Stimulated activated naive CD8-positive, alpha-beta T cell treated with anti-CD3 and anti-CD28 coated beads, Interleukin-15, Interleukin-2, amounts not matched to agents 100 U/mL and 50 U/mL, for 24 hours (primary cell): ENCODE data around the gene DNAAF9.

ENCODE experiments used
- ATAC-seq: fragments of 150-1000 bp; cut with Tn5 transposase; one replicate; pipeline ENCODE4 v1.10.0; 2021
- DNase-seq: peaks from one replicate; pipeline ENCODE4 v3.0.0; 2021

The DNAAF9 gene

GRCh38 chr20:3410464-3410863 lies 3.0 kb upstream of the DNAAF9 start:
- DNase-seq (no peak), ATAC-seq (no peak)

DNA sequence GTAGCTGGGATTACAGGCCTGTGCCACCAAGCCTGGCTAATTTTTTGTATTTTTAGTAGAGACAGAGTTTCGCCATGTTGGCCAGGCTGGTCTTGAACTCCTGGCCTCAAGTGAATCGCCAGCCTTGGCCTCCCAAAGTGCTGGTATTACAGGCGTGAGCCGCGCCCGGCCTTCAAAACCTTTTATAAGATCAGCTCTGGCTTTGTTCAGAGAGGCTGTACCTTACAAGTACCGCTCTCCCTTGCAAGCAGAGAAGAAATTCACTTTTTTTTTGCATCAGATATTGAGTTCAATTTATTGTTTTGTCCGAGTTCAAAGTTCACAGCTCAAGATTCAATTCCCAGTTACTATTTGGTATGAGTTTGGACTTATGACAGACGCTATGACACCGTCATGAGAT lies 1.9 kb upstream of the DNAAF9 start:
- no peak for ATAC-seq
- DNase-seq, result no peak

- peak; percentile 58 for ATAC-seq
- peak; percentile 71 for DNase-seq
Measured at GRCh38 chr20:3407771-3408637, 535 bp upstream of the DNAAF9 start.

DNA sequence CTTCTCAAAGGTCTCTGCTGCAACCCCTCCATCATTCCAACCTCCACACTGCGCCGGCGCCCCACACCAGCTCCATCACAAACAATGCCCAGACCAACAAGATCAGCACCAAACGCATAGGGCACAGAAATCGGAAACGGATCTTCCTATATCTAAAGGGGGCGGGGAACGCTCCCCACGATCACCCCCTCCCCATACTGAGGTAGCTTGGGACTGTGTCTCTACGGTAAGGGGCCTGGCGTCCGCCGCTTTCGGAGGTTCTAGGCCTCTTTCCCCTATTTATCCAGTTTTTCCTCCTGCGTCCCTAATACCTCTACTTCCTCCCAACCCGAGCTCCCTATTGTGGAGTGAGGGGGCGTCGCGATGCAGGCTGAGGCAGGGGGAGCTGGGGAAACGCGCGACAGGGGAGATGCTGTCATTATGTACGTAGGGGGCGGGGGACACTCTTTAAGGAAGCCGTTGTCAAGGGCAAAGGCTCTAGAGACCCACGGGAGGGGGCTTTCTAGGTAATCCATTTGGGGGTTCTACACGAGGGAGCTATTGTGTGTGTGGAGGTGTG lies 909 bp downstream of the DNAAF9 start:
- ATAC-seq, result no peak
- DNase-seq, result peak; percentile 11

DNA sequence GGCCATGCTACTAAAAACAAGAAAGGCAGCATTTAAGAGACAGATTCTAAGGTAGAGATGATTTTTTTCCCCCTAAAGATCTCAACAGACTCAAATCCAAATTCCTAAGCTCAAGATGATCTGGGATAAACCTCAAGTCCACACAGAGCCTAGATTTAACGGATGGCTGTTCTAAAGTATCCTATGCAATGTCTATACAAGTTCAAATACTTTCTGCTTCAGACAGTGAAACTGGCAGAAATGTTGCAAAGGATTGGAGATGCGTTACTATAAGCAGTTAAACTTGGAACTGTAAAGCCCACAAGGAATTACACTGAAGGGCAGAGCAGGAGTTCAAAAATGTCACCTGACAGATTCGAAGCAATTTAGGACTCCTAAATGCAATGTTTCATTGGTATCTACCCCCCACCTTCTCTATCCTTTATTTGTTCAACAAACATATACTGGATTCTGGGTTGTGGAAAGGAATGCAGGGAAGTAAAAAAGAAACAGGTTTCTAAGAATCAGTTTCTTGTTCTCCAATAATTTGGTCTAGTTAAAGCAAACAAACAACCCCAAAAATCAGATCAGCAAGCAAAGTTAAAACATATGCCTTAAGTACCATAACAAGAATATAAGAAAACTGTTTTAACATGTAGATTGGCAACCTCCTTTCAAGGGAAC lies 1.6 kb downstream of the DNAAF9 start:
- ATAC-seq (no peak), DNase-seq (no peak)

DNA sequence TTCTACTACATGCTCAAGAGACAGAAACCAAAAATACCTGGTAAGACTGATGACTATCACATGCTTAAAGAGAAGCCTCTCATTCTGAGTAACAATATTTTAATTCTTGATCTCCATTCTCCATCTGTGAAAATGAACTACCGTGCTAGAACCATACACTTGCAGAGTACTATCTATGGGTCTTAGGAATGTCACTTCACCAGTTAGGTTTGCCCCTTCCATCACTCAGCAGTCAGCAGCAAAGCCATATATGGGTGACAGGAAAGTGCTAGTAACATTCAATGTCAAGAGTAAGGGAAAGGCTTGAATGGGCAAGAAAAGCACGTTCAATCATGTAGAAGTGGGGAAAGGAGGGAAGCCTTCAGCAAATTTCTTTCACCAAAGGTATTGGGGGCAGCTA lies 2.3 kb downstream of the DNAAF9 start:
- DNase-seq (no peak), ATAC-seq (no peak)

DNA sequence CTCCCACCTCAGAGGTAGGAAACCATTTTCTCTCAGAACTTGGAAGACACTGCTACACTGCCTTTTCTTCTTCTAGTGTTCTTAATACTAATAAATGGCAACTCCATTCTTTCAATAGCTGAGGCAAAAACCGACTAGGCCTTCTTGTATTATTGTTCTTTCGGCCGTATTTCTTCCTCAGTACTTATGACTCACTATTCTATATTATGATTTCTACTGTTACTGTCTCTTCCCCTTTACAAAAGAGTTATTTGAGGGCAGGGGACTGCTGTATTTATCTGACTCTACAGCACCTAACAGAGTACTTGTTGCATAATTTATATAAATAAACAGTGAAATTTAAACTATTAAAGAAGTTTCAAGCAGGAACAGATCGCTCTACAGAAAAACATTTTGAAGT lies 3.1 kb downstream of the DNAAF9 start:
- DNase-seq, result no peak
- no peak for ATAC-seq

DNA sequence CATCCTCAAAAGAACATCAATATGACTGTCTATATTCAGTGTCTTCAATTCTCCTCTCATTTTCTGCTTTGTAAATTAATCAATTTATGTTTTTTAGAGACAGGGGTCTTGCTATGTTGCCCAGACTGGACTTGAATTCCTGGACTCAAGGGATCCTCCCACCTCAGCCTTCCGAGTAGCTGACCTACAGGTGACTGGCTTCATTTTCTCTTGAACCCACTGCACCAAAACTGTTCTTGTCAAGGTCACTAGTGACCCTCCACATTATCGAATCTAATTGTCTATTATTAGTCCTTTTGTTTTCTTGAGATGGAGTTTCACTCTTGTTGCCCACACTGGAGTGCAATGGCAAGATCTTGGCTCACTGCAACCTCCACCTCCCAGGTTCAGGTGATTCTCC lies 3.7 kb downstream of the DNAAF9 start:
- no peak for DNase-seq
- no peak for ATAC-seq

- ATAC-seq (no peak), DNase-seq (no peak)
Measured at GRCh38 chr20:3402453-3402852, 5.0 kb downstream of the DNAAF9 start.

GRCh38 chr20:3400260-3401155 lies 7.0 kb downstream of the DNAAF9 start:
- no peak for DNase-seq
- ATAC-seq, result no peak

DNA sequence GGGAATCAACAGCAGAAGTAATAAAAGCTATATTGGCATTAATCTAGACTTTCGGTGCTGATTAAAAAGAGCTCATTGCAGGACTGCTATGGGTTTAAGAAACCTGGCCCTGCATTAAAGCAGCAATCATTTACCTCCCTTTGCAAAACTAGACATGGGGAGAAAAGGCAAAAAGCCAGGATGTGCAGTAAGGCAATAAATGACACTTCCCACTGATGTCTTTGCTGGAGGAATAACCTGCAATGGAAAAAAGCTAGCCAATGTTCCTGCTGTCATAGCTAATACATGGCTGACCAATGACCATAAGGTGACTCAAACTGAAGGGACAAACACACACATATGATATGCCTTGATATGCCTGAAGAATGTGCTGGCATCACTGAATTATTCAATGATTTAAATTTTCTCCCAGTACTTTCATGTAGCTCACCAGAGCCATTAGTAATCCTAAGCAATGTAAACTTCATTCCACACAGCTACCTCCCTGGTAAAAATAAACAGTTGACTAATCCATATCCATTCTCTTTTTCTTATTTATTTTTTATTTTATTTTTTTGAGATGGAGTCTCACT lies 8.7 kb downstream of the DNAAF9 start:
- no peak for DNase-seq
- ATAC-seq, result no peak

GRCh38 chr20:3396492-3396891 lies 11.0 kb downstream of the DNAAF9 start:
- ATAC-seq, result no peak
- no peak for DNase-seq

DNA sequence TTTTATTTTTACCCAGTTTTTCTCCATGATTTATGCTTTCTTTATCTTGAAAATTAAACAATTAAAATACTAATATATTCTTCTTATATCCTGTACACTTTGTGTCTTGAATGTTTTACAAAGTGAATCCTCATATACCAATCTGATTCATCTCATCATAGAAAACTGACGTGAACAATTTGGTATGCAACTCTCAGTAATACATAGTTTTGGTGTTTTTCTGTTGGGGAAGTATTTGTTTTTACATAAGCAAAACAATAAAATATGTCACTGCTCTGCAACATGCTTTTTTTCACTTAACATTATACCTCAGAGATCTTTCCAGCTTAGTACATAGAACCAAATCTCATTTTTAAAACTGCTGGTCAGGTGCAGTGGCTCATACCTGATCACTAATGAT lies 14.7 kb downstream of the DNAAF9 start:
- DNase-seq, result no peak
- no peak for ATAC-seq

- ATAC-seq (no peak), DNase-seq (no peak)
Measured at GRCh38 chr20:3390759-3391425, 16.6 kb downstream of the DNAAF9 start.

- DNase-seq, result peak; percentile 35
- ATAC-seq, result peak; percentile 98
Measured at GRCh38 chr20:3383878-3384495, 23.5 kb downstream of the DNAAF9 start.

DNA sequence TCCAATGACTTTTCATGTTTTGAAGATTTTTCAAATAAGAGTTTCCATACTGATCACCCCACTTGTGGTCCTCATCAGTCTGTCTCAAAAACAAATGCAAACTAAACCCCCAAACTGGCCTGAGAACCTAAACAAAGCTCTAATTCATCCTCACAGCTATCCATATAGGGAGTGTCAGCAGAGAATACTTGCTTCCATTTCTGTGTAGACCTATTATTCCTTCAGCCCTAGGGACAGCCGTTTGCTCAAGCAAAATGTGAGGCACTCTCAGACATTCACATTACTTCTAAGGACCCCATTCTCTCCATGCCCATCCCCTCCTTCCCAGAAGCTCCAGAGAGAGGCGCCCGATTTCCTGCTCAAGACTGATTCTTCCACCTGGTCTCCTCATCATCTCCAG lies 24.6 kb downstream of the DNAAF9 start:
- ATAC-seq, result no peak
- no peak for DNase-seq

- DNase-seq (no peak), ATAC-seq (no peak)
Measured at GRCh38 chr20:3380228-3381070, 27.0 kb downstream of the DNAAF9 start.

DNA sequence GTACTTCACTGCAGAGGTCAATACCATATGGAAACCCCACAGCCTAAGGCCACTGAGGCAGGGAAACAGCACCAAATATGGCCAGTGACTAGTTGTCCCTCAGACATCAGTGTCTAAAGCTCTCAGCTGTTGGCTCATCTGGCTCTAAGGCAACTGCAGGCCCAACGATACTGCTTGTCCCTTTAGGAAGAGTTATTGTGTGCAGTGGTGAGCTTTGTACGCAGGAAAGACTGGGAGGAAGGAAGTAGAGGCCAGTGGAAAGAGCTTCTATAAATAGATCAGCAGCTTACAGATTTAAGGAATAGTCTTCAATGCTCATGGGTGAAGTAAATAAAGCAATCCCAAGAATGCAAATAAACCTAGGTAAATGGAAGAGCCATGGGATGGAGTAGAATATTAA lies 29.3 kb downstream of the DNAAF9 start:
- ATAC-seq, result no peak

GRCh38 chr20:3377644-3378043 lies 29.8 kb downstream of the DNAAF9 start:
- ATAC-seq (no peak), DNase-seq (no peak)

More for the DNA sequence above, 29.3 kb downstream of the DNAAF9 start:
- no peak for DNase-seq

DNA sequence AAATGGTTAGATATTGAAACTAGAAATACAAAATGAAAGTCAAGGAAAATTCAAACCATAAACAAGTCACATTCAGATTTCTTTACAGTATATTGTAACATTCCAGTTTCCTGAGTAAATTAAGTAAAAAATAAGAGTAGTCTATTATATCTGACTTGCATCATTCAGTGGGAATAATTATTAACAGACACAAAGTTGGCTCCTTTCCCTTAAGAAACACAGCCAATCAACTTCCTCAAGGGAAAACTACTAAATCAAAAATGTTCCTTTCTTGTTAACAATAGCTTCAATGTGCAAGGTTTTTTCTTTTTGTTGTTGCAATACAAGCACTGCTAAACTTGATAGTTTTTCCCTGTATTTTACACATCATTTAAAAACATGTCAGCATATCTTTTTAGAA lies 33.2 kb downstream of the DNAAF9 start:
- ATAC-seq (no peak), DNase-seq (no peak)
